ENCODE measurements around the gene SLC9A4.

The SLC9A4 gene

DNA sequence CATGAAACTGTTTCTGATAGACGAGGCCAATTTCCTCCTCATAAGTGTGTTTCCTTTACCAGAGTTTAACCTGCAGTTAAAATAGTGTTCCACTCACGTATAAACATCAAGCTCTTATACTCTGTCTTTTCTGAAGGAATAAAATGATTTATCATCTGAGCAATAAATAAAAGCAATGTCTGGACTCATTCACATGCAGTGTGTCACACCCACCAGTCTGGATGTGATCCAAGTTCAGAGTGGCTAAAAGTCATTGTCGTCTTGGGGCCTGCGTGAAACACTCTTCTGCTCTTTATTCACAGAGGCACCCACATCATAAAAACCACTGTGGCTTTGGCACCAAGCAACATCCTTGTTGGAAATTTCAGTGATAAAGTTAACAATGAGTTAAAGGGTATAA, 19.5 kb upstream of the SLC9A4 start:
- no peak for DNase-seq (ENCODE audit: low spot score)

DNA sequence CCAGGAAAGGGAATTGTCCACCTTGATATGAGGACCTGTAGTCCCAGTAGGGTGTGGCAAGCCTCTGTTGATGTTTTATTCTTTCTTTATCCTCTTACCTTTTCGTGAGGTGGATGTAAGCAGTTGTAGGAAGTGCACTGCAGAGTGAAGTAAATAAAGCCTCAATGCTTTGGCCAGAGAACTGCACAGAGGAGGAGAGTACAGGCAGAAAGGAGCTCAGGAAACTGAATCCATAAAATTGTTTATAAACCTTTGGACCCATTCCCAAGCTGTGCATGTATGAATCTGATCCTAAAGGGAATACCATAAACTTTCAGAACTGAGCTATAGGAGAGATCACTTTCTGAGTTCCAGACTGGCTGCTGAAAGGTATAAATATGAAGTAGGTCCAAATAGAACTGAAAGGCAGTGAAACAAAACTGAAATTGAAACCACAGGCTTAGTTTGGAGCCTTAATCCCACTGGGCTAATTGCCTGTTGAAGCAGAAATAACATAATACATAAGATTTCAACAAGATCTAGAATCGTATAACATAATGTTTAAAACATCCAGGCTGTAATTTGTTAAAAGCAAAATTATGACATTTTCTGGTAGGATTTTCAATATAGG, 17.9 kb upstream of the SLC9A4 start:
- DNase-seq (ENCODE audit: low spot score), result no peak

DNA sequence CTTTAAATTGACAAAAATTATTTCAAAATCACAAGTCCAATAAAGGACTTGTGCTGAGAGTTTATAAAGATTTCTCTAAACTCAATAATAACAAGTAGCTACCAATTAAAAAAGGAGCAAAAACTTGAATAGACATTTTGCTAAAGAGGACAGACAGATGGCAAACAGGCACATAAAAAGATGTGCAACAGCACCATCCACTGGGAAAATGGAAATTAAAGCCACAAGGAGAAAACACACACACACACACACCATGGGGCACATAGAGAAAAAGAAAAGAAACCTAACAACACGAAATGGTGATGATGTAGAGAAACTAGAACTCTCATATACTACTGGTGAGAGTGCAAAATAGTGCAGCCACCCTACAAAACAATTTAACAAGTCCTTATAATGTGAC, 12.6 kb upstream of the SLC9A4 start:
- DNase-seq (ENCODE audit: low spot score), result no peak

DNA sequence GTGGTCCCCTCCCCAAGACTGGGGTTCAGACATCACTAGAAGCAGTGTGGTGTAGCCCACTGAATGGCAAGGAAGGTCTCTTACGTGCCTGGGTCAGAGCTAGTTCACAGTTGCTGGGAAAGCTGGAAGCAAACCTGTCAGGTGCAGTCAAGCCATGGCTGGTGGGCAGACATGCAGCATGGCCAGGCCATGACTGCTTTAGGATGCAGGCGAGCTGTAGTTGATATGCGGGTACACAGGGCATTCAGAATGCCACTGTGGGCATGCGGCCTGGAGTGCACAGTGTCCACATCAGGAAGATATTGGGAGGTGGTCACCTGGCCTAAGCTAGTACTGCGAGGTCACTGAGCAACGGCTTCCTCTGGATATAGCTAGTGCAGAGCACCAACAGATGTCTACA, 11.8 kb upstream of the SLC9A4 start:
- DNase-seq (ENCODE audit: low spot score), result no peak

DNA sequence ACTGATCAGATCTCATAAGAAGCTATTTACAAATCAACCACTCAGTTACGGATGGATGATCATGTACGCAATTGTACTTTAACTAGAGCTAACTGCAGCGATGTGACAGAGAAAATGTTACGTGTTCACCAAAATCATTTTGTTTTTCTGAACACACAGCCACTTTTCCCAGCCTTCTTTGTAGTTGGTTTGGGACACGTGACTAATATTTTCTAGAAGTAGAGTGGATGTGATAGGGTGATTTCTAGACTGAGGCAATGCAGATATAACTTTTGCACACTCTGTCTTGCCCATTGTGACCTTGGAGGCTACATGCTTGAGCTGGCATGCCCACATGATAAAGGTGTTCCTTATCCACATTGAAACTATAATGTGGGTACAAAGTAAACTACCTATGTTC, 9.9 kb upstream of the SLC9A4 start:
- no peak for DNase-seq (ENCODE audit: low spot score)

DNA sequence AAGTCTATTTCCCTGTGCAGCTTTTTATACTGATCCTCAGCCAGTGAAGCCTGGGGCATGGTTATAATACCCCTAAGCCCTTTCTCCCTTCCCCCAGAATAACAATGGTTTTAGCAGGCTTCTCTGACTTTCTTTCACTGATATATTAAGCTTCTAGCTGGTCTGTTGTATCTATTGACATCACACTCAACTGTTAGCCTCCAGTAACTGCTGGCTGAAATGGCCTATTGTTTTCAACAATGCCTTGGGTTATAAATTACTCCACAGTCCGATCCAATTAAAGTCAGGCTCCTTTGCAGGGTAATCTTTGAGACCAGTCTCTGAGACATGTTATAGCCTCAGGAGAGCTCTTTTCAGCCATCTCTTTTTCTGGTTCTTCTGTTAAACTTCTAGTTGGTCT, 2.9 kb upstream of the SLC9A4 start:
- no peak for DNase-seq (ENCODE audit: low spot score)

DNA sequence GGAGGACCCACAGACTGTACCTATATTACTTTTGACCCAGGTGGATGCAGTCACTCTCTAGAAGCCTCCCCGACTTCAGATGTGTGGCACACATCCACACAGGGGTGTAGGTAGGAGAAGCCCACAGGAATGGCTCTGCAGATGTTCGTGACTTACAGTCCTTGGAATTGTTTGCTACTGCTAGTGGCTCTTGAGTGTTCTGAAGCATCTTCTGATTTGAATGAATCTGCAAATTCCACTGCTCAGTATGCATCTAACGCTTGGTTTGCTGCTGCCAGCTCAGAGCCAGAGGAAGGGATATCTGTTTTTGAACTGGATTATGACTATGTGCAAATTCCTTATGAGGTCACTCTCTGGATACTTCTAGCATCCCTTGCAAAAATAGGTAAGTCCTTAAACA, 605 bp downstream of the SLC9A4 start:
- no peak for DNase-seq (ENCODE audit: low spot score)

DNA sequence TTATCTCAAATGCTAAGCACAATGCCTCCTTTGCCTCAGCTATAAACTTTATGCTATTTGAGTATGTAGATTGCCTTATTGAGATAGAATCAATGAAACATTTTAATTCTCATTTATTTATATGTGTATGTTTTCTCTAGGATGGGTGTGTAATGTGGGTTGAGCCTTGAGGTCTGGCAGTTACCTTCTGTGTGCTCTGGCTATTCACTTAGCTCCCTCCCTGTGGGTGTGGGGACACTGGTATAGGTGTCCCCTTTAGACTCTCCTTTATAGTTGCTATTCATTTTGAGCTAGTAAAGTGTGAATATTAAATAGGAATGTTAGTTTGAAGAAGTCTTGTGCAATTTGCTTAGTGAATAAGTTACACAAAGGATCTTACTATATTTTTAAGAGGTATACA, 1.8 kb downstream of the SLC9A4 start:
- DNase-seq (ENCODE audit: low spot score), result no peak

DNA sequence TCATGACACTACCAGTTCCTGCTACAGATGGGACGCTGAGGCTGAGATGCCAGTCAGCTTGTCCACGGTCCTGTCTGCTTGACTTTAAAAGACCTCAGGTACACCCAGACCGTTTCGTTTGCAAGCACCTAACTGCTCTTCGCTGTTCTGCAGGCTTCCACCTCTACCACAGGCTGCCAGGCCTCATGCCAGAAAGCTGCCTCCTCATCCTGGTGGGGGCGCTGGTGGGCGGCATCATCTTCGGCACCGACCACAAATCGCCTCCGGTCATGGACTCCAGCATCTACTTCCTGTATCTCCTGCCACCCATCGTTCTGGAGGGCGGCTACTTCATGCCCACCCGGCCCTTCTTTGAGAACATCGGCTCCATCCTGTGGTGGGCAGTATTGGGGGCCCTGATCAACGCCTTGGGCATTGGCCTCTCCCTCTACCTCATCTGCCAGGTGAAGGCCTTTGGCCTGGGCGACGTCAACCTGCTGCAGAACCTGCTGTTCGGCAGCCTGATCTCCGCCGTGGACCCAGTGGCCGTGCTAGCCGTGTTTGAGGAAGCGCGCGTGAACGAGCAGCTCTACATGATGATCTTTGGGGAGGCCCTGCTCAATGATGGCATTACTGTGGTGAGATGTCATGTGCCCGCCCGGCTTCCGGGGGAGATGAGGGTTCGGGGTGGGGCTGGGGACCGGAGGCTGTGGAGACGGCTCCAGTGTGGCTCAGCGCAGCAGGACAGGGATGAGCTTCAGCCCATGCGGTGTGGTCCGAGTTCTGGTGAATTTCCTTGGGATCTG, 5.9 kb downstream of the SLC9A4 start:
- no peak for DNase-seq (ENCODE audit: low spot score)

DNA sequence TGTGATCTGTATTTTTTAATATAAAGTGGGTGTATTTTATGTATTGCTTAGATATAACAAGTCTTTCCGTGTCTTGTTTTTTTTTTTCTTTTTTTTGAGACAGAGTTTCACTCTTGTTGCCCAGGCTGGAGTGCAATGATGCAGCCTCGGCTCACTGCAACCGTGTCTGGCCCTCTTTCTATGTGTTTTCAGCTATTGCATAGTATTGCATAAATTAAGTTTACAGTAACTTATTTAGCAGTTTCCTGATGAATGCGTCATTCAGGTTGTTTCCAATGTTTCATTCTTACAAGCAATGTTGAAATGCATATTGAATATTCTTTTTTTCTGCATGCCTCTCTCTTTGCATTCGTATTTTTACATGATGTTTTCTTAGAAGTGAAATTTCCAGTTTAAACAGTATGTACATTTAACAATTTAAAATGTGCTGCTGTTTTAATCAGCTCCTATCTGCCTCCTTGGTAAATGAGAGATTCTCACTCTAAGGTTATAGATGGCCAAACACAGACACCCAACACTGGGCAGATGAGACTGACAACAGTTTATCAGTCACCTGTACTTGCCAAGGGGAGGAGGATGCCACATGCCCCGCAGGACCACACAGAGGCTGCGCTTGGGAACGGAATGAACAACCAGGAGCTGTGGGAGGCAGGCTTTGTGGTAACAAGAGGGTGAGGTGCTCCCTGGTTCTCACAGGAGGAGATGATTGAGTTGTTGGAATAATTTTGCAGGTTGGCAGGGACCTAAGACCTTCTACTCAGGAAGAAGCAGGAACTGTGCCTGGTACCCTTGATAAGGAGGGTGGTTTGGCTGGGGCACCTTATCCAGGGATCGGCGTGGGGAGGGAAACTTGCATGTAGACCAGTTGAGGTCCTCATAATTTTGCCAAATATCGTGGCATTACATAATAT, 7.5 kb downstream of the SLC9A4 start:
- peak; percentile 11 for DNase-seq (ENCODE audit: low spot score)

DNA sequence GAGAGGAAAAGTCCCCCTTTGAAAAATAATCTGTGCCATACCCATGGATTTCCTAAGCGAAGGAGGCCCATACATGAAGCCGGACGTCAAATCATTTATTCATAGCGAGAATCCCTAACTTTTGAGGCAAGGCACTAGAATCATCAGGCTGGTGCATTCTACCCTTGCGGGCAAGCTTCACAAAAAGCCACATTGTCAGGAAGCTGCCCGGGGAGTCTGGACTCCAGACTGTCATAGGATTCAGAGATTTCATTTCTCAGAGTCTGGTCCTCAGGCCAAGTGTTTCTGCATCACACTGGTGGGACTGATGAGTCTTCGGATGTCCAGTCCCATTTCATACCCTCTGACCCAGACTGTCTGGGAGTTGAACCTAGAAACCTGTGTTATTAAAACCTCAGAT, 8.9 kb downstream of the SLC9A4 start:
- no peak for DNase-seq (ENCODE audit: low spot score)

DNA sequence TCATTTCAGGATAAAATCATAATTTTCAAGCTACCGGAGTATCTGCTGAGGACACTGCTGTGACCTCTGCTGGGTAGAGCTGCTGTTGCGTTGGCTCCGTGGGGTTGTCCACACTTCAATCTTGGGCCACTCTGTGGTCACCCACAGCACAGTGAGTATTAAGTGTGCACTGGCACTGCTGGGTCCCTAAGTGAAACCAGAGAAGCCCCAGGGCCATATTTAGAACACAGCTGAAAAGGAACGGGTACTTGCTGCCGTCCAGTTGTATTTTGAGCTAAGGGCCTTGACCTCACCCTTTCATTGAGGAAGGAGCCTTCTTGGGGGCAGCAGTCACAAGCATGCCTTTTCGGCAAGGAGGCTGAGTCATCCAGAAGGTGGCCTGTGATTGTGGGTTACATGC, 10.1 kb downstream of the SLC9A4 start:
- DNase-seq (ENCODE audit: low spot score), result no peak

DNA sequence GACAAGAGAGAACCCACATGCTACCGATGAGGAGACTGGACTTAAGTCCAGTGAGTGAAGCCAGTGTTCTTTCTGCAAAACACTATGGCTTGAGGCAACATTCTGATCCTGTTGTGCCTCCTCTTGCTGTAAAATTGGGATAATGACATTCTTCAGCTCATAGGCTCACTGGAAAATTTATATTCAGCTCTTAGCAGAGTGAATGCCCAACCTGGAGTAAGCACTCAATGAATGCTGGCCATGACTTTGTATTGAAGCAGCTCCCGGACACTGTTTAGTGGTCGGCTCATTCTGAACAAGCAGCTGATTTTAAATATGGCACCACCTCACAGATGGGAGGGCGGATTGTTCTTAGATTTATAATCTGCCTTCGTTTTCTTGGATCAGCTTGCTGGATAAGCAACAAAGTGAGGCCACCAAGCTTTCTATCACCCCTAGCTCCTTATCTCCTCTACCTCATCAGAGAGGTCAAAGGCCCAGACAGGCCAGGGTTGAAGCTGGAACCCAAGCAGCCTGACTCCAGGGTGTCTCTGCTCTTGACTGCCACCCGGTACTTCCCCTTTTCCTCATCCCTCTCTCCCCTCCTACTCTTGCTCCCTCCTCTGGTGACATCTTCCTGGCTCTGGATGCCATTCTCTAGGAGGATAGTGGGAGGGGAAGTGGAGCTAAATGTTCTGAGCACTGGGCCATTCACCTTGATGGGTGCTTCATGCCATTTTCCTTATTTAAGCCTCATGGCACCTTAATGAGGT, 11.5 kb downstream of the SLC9A4 start:
- no peak for DNase-seq (ENCODE audit: low spot score)

DNA sequence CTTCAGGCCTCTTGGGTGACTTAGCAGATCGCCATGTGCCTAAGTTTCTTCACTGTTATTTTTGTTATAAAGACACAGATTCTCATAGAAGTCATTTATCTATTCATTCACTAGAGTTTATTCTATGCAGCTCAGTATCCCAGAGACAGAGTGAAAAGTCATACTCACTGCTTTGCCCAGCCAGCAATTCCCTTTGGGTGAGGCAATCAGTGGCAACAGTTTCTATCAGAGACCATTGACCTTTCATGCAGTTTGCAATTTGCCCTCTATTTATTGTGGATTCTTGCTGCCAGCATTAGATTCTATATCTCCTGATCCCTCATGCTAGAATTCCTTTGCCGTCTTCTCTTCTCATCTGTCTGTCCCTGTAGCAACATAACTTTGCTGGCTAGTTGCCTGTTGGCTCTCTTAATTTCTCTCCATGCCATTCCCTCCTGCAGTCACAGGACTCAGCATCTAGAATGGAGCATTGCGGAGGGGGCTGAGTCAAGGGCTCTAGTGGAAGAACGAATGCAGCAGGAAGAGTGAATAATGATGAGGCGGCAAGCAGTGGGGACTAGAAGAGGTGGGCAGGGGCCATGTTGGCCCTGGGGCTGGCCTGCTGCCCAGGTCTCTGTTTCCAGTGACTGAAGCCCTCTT, 12.2 kb downstream of the SLC9A4 start:
- DNase-seq (ENCODE audit: low spot score), result no peak

DNA sequence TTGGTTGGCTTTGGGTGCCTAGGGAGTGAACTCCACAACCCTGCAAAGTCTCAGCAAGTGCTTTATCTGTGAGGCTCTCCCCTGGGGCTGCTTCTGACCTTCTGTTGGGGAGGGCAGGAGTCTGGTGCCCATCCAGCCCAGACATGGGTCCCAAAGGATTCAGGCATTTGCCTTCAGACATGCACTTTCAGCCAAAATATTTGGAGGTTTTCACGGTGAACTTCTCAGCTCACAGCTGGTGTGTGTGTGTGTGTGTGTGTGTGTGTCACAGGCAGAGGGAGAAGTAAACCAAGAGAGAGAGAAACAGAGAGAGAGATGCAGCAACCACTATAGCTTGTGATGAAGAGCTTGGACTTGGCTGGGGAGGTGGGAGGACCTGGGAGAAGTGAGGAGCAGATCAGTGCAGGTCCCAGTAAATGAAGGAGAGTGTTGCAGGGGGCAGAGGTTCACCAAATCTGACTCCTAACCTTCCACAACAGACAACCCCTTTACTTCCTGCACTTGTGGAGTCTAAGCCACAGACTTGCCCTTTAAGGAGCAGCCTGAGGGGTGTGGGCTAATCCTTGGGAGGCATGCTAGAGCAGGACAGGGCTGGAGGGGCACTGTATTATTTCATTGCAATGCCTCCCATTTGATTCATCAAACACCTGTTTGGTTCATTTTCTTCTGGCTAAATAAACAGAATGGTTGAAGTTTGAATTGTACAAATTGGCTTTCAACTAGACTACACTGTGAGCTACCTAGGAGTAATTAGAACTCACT, 14.1 kb downstream of the SLC9A4 start:
- no peak for DNase-seq (ENCODE audit: low spot score)

DNA sequence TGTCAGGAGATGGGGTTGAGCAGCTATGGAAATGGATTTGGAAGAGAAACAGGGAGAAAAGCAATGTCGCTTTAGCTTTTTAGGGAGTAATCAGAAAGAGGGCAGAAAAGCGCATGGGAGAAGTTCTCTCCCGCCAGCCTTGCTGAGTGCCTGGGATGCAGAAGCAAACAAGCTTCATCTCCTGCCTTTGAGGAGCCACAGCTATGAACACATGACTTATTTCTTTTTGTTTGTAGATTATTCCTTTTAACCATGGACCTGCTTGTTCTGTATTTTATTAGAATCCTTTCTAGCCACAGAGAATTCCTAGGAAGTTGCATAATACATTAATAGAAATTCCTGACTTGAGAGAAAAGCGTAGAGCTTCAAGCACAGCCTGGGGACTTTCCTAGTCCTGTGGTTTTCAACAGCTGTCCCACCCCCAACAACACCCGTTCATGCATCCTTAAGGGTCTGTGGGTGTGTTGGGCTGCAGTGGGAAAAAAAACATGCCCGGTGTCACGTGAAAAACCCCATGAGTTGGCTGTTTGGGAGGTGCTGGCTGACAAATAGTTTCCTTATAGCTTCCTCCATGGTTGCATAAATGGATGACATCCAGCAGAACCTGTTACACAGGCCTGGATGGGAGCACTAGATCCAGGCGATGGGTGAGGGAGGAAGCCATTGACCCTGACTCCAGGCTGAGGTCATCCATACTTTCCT, 14.9 kb downstream of the SLC9A4 start:
- no peak for DNase-seq (ENCODE audit: low spot score)

DNA sequence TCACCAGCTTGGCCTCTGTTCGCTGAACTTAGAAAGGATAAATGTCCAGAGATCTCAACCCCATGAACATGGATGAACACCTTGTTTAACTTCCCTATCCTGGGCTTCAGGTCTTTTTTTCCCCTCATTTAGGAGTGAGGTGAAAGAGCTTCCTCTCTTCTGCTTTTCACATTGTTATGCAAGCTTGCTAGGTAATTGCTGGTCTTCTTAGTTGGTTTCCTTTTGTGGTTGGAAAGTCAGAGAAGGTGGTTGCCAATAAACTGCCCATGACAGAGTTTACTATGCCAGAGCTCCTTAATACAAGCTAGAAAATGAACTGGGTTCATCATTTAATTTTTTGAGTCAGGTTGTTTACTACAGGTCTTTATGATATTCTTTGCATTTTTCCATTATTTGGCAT, 16.6 kb downstream of the SLC9A4 start:
- DNase-seq (ENCODE audit: low spot score), result peak; percentile 30

DNA sequence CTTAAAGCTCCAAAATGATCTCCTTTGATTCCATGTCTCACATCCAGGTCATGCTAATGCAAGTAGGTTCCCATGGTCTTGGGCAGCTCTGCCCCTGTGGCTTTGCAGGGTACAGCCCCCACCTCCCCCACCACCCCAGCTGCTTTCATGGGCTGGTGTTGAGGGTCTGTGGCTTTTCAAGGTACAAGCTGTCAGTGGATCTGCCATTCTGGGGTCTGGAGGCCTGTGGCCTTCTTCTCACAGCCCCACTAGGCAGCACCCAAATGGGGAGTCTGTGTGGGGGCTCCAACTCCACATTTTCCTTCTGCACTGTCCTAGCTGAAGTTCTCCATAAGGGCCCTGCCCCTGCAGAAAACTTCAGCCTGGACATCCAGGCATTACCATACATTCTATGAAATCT, 19.0 kb downstream of the SLC9A4 start:
- no peak for DNase-seq (ENCODE audit: low spot score)

DNA sequence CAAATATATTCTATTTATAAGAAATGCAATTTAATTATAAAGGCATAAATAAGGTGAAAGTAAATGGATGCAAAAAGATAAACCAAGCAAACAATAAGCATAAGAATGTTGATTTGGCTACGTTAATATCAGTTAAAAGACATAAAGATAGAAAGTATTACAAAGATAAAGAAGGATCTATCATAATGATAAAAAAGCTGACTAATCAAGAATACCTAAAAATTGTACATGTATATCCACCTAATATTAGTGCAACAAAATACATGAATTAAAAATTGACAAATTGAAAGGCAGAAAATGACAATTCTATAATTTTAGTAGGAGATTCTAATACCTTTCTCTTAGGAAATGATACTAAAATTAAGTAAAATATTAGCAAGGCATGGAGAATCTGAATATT, 21.5 kb downstream of the SLC9A4 start:
- DNase-seq (ENCODE audit: low spot score), result no peak

DNA sequence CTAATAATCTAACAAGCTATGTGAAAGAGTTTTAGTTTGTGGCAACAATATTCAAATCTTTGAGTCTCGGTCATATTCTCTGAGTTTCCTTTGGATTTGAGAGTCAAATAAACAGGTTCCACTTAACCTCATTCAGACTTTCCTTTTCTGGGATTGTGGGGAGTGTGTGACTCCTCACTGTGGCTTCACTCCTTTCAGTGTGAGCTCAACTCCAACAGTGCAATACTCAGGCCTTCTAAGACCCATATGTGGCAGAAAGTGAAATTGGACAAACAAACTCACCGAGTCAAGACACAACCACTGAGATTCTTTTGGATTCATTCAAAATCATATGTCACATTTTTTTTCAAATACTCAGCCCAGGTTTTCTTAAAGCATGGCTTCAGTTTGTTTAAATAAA, 25.4 kb downstream of the SLC9A4 start:
- peak; percentile 15 for DNase-seq (ENCODE audit: low spot score)
